NCI-H2171 (cell line): Measurements from ENCODE around the gene ADCY7.

Source experiments
- DNase-seq: peaks from one replicate; lab custom pipeline; 2025; lab: John Stamatoyannopoulos, UW

The ADCY7 gene

DNA sequence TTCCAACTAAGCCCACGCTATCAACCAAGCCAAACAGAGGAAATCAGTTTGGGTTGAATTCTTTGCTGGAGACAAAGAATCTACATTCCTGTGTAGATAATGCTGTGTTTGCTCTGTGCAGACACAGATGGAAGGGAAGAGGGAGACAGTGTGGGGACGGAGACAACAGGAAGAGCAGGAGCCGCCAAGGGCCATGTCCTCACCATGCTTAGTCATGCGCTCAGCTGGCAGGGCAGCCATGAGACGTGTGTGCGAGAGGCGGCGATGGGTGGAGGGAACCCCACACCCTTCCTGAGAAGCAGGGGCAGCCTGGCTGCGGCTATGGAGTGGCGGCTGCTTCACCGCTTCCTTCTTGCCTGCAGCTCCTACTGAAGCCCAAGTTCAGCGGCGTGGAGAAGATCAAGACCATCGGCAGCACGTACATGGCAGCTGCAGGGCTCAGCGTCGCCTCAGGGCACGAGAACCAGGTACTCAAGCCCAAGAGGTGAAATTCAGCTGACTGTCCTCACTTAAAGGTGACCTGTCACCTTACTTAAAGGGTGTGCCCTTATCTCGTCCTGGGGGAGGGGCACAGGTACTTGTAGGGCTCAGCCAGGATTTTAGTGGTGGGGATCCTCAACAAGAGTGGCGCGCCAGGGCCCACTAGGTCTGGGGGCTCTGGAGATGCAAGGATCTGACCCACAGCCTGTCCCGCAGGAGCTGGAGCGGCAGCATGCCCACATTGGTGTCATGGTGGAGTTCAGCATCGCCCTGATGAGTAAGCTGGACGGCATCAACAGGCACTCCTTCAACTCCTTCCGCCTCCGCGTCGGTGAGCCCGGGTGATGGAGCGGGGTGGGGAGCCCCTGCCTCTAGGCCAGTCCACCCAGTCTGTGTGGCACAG is 47.5 kb downstream of the ADCY7 start:
- DNase-seq, result no peak

DNA sequence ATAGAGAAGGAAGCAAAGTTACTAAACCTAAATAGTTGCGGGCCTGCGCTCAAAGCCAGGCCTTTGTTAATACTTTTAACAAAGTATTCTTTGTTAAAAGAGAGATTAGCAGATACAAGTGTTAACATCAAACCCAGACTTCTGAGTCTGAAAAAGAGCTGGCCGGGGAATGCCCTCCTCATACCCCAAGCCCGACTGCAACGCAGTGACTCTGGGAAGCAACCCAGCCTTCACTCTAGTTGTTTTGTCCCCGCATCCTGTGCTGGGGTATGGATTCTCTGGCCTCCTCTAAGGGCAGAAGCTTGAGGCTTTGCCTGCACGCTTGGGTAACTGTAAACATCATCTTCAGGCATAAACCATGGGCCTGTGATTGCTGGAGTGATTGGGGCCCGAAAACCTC is 48.3 kb downstream of the ADCY7 start:
- no peak for DNase-seq

DNA sequence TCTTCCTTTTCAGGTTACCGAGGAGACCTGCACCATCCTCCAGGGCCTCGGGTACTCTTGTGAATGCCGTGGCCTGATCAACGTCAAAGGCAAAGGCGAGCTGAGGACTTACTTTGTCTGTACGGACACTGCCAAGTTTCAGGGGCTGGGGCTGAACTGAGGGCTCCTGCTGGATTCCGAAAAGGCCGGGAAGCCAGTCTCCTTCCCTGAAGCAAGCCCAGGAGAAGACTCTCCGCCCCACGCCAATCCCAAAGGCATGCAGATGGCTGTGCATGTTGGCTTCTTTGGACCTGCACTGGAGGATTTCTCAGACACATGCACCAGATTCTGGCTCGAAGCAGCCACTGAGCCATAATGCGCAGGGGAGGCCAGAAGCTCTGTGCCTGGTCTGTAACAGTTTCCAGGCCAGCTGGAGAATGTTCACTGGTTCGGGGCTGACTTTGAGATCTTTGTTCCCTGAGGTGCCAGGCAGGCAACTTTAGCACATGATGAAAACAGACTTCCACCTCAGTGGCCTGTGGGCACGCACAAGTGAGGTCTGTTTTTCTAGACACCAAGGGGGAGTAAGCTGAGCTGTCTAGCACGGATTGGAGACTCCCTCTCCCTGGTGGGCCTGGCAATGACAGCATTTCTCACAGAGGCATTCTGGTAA is 49.1 kb downstream of the ADCY7 start:
- no peak for DNase-seq

DNA sequence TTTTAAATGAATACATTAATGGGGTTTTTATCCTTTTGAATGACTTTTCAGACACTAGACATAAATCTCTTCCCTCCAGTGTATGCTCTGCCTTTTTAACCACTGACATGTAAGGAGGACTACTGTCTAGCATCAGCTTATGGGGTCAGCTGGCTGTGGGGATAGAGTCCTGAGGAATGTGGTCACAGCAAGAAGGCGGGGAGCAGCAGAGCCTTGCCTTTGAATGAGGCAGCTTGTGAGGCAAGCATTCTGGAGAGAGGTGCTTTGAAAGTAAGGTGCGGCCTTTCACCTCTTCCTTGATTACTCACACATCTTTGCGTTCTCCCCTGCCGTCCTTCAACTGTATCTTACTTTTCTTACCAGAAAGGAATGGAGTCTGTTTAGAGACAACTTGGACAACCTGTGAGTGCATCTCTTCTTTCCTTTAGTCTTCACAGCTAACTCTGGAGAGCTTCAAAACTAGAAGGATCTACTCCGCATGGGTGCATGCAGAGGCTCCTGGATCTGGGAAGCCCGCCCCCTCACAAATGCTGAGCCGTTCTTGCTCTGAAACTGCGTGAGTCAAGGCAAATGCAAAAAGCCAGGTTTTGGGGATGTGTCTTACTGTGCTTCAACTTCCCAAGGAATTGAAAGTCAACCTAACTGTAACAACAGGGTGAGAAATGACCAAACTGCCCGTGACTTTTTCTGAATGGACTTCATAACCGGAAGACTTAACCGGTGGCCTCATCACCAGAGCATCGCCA is 49.9 kb downstream of the ADCY7 start:
- DNase-seq, result no peak

DNA sequence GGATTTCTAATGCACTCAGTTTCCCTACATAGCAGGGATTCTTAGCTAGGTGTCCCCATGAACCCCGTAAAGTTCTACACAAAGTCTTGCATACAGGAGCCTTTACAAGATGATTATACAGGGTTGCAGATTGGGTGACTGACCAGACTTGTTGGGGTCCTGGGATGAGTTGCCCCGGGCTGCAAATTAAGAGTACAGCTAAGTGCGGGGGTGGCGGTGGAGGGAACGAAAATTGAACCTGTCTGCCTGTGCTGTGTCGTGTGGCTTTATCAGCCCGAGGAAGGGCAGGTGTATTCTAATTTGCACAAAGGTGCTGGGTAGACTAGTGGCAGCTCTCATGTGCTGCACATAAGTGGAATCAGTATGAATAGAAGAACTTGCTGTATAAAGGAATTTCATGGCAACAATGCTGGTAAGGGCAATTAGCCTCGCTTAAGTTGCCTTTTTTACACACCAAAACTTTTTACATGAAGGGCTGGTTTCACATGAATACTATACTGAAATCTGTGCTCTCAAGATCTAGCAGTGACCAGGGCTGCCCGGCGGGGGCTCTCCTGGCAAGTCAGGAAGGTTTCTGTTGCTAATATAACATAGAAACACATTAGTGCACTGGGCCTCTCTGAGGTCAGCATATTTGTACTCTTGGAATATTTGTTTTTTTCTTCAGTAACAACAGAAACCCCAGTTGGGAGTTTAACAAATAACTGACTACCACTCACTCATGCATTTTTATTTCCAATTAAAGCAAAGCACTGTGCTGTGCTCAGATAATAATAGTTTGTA is 50.7 kb downstream of the ADCY7 start:
- DNase-seq, result no peak

- no peak for DNase-seq
Measured at GRCh38 chr16:50318796-50319578, 52.6 kb downstream of the ADCY7 start.

DNA sequence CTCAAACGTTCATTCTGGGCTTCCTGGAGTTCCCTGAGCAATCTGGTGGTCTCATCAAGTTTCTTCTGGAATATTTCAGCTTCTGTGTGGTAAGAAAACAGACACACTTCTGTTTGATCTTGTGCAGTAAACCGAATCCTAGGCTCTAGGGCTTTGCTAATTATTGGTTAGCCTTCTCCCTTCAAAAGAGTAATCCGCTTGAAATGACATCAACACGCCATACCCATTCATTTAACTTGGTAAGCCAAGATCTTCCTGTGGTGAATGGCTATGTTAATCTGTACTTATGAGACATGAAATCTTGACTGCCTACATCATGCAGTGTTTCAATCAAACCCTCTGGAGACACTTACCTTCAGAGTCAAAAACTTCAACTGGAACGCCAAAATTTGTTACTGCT is 54.0 kb downstream of the ADCY7 start:
- no peak for DNase-seq

DNA sequence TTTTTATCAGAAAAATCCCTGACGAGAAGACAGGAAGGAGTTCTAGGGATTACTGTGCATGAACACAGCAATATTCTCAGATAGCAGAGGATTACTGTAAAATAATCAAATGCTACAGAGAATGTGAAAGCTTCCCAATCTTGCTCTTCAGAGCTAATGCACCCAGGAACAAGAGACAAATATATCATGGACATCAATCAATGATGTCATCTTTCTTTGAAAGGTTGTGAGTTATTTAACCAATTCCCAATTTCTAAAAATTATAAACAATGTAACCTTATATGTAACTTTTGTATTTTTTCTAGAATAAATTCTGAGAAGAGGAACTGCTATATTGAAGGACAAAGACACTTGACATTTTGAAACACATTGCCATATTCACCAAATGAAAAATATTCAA is 56.0 kb downstream of the ADCY7 start:
- DNase-seq, result no peak

GRCh38 chr16:50323335-50324011 is 57.1 kb downstream of the ADCY7 start:
- peak; percentile 24 for DNase-seq

DNA sequence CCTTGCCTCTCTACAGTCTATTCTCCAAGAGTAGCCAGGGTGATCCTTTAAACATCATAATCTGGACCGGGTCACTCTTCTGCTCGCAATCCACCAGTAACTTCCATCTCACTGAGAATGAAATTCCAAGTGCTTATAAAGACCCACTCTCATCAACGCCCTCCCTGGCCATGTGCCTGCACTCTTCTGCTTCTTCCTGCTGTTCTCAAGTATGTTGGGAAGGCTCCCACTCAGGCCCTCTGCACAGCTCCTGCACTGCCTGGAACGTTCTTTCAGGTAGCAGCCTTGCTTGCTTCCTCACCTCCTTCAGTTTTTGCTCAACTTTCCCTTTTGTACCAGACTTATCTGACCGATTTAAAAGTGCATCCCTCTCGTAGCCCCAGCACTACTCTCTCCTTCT is 58.0 kb downstream of the ADCY7 start:
- DNase-seq, result no peak

DNA sequence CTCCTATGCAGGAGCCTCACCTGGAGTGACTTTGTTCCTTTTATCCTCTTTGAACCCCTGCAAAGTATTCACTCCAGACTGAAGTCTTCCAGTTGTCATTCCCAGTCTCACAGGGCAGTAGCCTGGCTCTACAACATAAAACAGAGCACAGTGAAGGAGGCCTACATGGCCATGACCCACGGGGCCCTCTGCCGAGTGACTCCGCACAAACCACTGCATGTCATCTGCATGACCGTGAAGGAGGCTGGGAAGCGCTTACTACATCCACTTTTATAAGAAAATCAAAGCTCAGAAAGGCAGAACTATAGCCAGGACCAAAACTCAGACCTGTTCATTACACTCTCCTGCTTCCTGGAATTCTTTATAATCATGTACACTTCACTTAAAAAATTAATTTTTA is 59.9 kb downstream of the ADCY7 start:
- no peak for DNase-seq

- no peak for DNase-seq
Measured at GRCh38 chr16:50326835-50327465, 60.6 kb downstream of the ADCY7 start.

GRCh38 chr16:50329446-50330189 is 63.3 kb downstream of the ADCY7 start:
- no peak for DNase-seq

DNA sequence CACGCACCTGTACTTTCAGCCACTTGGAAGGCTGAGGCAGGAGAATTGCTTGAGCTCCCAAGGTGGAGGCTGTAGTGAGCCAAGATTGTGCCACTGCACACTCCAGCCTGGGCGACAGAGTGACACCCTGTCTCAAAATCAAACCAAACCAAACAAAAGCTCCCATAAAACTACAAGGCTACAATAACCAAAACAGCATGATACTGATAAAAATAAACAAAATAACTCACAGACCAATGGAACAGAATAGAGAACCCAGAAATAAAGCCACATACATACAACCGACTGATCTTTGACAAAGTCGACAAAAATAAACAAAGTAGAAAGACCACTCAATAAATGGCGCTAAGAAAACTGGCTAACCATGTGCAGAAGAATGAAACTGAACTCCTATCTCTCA is 65.2 kb downstream of the ADCY7 start:
- DNase-seq, result no peak

GRCh38 chr16:50332599-50332998 is 66.2 kb downstream of the ADCY7 start:
- DNase-seq, result no peak

- peak; percentile 57 for DNase-seq
Measured at GRCh38 chr16:50334106-50334975, 68.0 kb downstream of the ADCY7 start.

GRCh38 chr16:50335196-50335958 is 69.0 kb downstream of the ADCY7 start:
- DNase-seq, result no peak

DNA sequence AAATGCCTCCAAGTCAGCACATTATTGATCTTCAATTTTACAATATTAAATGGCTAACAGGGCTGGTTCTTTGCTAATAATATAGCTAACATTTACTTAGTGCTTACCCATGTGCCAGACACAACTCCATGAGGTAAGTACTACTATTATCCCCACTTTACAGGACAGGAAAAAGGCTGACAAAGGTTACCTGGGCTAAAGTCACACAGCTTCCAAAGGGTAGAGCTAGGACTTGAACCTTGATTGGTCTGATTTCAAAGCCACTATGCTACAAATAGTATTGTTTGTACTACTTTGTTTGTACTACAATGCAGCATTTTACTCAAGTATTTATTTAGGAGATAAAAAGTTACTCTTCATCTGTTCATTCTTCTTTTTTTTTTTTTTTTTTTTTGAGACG is 70.5 kb downstream of the ADCY7 start:
- DNase-seq, result no peak
